ENCODE measurements around the gene RHBDL1. TPM values are rescaled to one million over a fixed set of nuclear protein-coding genes. Genes with fewer than 3 reads are reported as not detected.
"Not testable (repeated sequence)": the region's sequence is repeated elsewhere in the genome, so short reads cannot be mapped to it uniquely, and the experiment has no call there.

Gene RHBDL1
- total RNA-seq, 1 donor: 0.84 TPM

DNA sequence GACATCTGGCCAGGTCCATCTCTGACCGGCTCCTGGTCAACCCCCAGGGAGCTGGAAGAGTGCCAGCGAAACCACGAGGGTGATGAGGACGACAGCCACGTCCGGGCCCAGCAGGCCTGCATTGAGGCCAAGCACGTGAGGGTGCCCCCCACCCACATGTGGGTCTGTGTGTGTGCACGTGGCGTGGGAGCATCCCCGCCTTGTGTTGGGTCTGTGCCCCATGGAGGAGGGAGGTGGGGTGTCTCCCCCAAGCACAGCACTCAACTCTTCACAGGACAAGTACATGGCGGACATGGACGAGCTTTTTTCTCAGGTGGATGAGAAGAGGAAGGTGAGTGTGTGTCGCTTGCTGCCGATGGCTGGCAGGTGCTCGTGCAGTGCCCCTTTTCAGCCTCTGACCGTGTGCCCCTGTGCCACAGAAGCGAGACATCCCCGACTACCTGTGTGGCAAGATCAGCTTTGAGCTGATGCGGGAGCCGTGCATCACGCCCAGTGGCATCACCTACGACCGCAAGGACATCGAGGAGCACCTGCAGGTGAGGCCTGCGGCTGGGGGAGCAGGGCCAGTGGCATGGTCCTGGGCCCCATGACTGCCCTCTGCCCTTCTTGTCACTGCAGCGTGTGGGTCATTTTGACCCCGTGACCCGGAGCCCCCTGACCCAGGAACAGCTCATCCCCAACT, 6.4 kb downstream of the RHBDL1 start:
- no peaks in the 10 kb centered on the region for H3K9me3 ChIP-seq (ENCODE audit: low read depth, low read length)
- peaks cover 52% of the 10 kb centered on the region for H3K4me1 ChIP-seq (ENCODE audit: insufficient read depth, low read length)
- H3K27me3 ChIP-seq (ENCODE audit: insufficient read depth, low read length): no peaks in the 10 kb centered on the region
- no peak overlapping the region for H3K4me3 ChIP-seq (ENCODE audit: low read length)

DNA sequence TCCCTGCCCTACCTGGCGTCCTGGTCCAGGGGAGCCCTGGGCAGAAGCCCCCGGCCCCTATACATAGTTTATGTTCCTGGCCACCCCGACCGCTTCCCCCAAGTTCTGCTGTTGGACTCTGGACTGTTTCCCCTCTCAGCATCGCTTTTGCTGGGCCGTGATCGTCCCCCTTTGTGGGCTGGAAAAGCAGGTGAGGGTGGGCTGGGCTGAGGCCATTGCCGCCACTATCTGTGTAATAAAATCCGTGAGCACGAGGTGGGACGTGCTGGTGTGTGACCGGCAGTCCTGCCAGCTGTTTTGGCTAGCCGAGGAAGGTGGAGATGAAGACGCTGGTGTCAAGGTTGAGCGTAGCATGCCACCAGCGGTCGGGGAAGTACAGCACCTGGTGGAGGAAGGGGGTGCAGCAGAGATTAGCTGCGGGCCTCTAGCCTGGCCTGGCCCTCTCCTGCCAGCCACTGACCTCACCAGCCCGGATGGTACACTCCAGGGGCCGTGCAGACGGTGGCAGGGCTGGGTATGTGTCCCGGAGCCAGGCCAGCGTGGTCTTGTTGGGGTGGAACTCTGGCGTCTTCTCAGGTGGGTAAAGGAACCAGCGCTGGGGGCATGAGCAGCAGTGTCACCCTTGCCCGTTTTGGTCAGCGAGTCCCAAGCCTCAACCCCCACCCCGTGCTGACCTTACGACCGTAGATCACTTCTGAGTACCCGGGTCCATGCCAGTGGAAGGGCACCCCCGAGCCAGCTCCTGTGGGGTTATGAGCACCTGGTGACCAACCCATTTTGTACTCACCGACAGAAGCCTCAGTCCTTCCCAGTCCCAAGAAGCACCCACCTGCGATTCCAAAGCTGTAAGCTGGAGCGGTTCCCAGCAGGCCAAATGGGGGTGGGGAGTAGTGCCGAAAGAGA, 7.3 kb downstream of the RHBDL1 start:
- Histone ChIP-seq H3K4me1 (ENCODE audit: insufficient read depth, low read length) (peaks cover 52% of the 10 kb centered on the region), H3K9me3 (ENCODE audit: low read depth, low read length) (no peaks in the 10 kb centered on the region), H3K4me3 (ENCODE audit: low read length) (no peak overlapping the region), H3K27me3 (ENCODE audit: insufficient read depth, low read length) (no peaks in the 10 kb centered on the region)

DNA sequence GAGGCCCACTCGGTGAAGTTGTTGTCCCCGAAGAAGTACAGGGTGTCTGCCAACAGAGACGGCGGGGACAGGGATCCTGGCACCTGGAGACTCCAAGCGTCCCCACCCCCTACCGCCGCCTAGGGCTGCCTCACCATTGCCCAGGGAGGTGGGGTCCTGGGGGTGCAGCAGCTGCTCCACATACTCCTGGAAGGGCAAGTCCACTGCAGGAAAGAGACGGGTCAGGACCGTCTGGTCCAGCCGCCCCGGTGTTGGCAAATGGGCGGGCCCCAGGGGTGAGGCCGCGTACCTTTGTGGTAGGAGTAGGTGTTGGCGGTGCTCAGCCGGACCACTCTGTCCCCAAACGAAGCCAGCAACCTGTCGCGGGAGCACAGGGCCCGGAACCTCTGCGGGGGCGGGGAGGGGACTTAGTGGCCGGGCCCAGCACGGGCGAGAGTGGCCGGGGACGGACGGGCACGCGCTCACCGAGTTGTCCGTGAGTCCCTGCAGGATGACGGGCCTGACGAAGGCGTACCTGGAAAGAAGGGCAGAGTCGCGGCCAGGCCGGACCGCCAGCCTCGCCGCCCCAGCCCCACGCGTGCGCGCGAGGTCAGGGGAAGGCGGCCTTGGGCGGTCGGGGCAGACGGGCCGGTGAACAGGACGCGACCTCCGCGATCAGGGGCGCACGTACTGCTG, 8.1 kb downstream of the RHBDL1 start:
- Histone ChIP-seq H3K27me3 (ENCODE audit: insufficient read depth, low read length) (no peaks in the 10 kb centered on the region), H3K4me3 (ENCODE audit: low read length) (peak overlapping the region; percentile 44), H3K4me1 (ENCODE audit: insufficient read depth, low read length) (peaks cover 52% of the 10 kb centered on the region)

DNA sequence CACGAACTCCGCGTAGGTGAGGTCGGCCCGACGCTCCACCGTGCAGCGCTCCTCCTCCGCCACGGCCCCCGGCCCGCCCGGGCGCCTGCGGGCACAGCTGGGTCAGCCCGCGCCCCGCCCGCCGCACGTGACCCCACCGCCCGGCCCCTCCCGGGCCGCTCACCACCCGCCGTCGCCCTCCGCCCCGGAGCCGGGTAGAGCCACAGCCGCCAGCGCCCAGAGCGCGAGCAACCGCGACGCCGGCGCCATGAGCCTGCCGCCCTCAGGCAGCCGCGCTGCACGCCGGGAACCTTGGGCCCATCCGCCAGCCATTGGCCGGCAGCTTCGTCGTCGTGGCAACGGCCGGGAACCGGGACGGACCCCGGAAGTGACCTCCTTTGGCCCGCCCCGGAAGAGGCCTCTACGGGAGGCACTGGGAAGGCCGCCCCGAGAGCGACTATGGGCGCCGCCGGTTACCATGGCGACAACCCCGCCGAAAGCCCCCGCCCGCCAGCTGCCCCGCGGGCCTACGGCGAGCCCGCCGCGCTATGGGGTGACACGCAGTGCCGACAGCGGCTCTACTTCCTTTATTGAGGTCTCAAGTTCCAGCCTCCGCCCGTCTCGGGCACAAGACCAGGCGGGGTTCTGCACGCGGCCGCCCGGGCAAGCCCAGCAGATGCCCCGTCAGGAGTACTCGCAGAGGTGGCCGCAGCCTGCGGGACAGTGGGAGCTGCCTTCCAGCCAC, 8.8 kb downstream of the RHBDL1 start, which contains the start of gene JMJD8:
Gene JMJD8 (minus strand): TSS at position 264 of the 724 bp plus-strand sequence. CDS start 15 bp downstream, at position 249.
- H3K27me3 ChIP-seq (ENCODE audit: insufficient read depth, low read length): no peaks in the 10 kb centered on the region
- H3K4me3 ChIP-seq (ENCODE audit: low read length): peak within 1 kb of the TSS; percentile 44
- H3K9me3 ChIP-seq (ENCODE audit: low read depth, low read length): no peaks in the 10 kb centered on the region
- peaks cover 54% of the 10 kb centered on the region for H3K4me1 ChIP-seq (ENCODE audit: insufficient read depth, low read length)

More for the DNA sequence above, 8.1 kb downstream of the RHBDL1 start:
- no peaks in the 10 kb centered on the region for H3K9me3 ChIP-seq (ENCODE audit: low read depth, low read length)

DNA sequence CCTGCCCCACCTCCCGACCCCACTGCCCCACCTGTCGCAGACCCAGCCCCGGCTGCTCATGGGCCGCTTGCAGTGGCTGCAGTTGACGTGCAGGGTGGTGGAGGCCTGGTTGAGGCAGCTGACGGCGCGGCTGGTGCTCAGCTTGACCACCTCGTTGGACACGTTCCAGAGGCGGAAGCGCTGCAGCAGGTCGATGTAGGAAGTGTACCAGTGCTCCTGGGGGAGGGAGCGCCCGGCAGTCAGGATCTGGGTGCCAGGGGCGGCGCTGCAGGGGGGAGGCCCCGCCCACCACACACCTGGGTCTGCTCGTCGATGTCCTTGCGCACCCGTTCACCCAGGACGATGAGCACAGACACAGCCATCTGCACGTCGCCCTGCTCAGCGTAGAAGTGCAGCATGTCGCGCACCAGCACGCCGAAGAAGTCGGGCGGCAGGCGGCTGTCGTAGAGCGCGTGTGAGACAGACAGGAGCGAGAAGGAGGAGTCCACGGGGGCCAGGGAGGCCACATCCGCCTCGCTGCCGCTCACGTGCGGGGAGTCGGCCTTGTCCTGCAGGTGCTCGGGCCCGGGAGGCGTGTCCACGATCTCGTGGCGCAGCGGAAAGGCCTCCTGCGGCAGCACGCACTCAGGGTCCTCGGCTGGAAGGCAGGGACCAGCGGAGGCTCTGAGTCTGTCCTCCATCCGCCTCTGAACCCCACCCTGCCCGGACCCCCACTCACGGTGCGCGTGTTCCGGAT, 9.7 kb downstream of the RHBDL1 start:
- H3K9me3 ChIP-seq (ENCODE audit: low read depth, low read length): no peaks in the 10 kb centered on the region
- no peak overlapping the region for H3K4me3 ChIP-seq (ENCODE audit: low read length)
- H3K27me3 ChIP-seq (ENCODE audit: insufficient read depth, low read length): no peaks in the 10 kb centered on the region
- H3K4me1 ChIP-seq (ENCODE audit: insufficient read depth, low read length): peaks cover 57% of the 10 kb centered on the region

DNA sequence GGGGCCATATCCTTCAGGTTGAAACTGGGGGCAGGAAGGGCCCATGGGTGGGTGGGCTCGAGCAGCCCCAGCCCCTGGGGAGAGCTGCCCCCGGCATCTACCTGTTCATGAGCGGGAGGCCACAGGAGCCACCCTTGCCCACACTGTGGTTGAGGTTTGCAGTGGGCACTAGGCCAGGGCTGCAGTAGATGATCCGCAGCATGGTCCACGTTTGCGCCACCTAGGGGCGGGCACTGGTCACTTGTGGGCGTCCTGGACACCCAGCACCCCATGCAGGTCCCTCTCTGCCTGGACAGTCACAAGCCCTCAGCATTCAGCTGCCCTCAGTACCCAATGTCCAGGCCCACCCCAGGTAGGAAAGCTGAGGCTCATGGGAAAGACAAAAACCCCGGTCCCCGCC, 10.5 kb downstream of the RHBDL1 start:
- H3K27me3 ChIP-seq (ENCODE audit: insufficient read depth, low read length): no peaks in the 10 kb centered on the region
- H3K4me3 ChIP-seq (ENCODE audit: low read length): no peak overlapping the region
- H3K9me3 ChIP-seq (ENCODE audit: low read depth, low read length): no peaks in the 10 kb centered on the region
- H3K4me1 ChIP-seq (ENCODE audit: insufficient read depth, low read length): peaks cover 57% of the 10 kb centered on the region

DNA sequence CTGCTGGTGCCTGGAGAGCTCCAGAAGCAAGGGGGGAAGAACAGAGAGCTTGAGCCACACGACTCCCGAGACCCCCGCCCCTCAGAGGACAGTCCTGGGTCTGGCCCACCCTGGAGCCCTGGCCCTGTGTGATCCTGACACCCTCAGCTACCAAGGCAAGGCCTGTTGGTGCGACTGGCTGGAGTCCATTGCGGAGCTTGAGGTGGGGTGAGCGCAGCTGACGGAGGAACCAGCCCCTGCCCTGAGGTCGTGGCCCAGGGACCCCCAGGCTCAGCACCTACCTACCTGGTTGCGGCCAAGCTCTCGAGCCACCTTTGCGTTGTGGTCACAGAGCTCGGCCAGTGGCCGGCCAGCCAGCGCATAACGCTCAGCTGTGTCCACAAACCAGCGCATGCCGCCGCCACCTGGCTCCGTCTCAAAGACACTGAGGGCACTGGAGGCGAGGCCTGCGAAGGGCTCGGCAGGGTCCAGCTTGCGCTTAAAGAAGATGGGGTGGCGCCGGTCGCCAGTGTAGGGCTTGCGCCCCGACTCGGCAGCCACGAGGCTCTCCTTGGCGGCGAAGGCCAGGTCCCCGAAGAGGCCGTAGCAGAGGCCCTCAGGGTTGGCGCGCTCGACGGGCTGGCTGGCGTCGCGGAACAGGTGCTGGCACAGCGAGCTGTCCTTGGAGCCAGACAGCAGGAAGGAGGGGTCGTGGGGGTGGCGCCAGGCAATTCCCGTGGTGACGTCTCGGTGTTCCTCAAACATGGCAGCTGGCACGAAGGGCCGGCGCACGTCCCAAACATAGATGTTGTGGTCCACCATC, 11.2 kb downstream of the RHBDL1 start:
- H3K9me3 ChIP-seq (ENCODE audit: low read depth, low read length): no peaks in the 10 kb centered on the region
- H3K4me1 ChIP-seq (ENCODE audit: insufficient read depth, low read length): peaks cover 50% of the 10 kb centered on the region
- H3K4me3 ChIP-seq (ENCODE audit: low read length): no peak overlapping the region
- H3K27me3 ChIP-seq (ENCODE audit: insufficient read depth, low read length): no peaks in the 10 kb centered on the region

DNA sequence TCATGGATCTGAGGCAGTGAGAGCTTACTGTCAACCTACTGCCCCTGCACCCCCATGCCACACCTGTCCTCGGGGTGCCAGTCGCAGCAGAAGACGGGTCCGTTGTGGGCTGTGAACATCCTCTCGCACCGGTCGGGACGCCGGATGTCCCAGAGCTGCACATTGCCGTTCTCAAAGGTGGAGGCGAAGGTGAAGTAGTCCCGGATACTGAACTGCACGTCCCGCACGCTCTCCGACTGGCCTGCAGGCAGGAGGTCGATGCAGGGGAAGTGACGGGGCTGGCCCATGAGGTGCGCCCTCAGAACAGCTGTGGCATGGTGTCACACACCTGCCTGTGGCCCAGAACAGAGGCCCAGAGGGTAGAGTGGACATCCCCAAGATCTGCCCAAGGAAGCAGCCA, 12.0 kb downstream of the RHBDL1 start:
- no peaks in the 10 kb centered on the region for H3K9me3 ChIP-seq (ENCODE audit: low read depth, low read length)
- peaks cover 6% of the 10 kb centered on the region for H3K27me3 ChIP-seq (ENCODE audit: insufficient read depth, low read length)
- H3K4me3 ChIP-seq (ENCODE audit: low read length): no peak overlapping the region
- peaks cover 43% of the 10 kb centered on the region for H3K4me1 ChIP-seq (ENCODE audit: insufficient read depth, low read length)

DNA sequence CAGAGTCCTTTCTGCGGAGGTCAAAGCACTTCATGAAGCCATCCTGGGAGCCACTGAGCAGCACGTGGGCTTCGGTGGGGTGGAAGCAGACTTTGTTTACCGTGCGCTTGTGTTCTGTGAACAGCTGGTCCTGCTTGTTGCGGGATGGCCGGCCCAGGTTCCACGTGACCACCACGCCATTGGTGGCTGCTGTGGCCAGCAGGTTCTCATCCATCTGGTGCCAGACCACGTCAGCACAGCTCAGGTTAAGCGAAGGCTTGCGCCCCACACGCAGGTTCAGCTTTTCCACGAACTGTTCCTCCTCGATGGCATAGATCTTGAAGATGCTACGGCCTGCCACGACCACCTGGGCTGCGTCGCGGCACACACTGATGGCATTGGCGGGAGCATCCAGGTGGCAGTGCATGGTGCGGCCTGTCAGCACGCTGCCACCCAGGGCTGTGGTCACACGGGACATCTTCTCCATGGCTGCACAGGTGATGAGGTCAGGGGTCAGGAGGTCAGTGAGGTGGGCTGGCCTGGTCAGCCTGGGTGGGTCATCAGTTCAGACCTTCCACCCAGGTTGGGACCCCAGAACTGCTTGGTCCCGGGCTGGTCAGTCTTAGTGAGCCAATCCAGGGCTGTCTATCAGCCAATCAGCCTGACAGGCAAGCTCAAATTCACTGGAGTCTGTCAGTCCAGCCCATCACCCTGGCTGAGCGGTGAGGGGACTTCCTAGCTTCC, 13.9 kb downstream of the RHBDL1 start:
- H3K27me3 ChIP-seq (ENCODE audit: insufficient read depth, low read length): peaks cover 14% of the 10 kb centered on the region
- peaks cover 31% of the 10 kb centered on the region for H3K4me1 ChIP-seq (ENCODE audit: insufficient read depth, low read length)
- no peaks in the 10 kb centered on the region for H3K9me3 ChIP-seq (ENCODE audit: low read depth, low read length)
- H3K4me3 ChIP-seq (ENCODE audit: low read length): peak overlapping the region; percentile 63

DNA sequence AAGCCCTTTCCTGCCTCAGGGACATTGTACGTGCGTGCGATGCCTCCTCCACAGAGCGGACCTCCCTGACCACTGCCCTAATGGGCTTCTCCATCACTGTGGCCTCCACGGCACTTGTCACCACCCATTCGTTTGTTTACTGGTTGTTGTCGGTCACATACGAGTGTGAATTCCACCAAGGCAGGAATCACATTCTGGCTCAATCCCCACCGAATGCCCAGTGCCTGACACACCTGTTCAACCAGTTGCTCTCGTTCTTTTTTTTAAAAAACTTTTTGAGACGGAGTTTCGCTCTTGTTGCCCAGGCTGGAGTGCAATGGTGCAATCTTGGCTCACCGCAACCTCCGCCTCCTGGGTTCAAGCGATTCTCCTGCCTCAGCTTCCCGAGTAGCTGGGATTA, 15.8 kb downstream of the RHBDL1 start:
- Histone ChIP-seq H3K4me1 (ENCODE audit: insufficient read depth, low read length) (peaks cover 35% of the 10 kb centered on the region), H3K27me3 (ENCODE audit: insufficient read depth, low read length) (peaks cover 24% of the 10 kb centered on the region)
- not testable (repeated sequence) for H3K4me3 ChIP-seq (ENCODE audit: low read length); H3K9me3 ChIP-seq (ENCODE audit: low read depth, low read length)

DNA sequence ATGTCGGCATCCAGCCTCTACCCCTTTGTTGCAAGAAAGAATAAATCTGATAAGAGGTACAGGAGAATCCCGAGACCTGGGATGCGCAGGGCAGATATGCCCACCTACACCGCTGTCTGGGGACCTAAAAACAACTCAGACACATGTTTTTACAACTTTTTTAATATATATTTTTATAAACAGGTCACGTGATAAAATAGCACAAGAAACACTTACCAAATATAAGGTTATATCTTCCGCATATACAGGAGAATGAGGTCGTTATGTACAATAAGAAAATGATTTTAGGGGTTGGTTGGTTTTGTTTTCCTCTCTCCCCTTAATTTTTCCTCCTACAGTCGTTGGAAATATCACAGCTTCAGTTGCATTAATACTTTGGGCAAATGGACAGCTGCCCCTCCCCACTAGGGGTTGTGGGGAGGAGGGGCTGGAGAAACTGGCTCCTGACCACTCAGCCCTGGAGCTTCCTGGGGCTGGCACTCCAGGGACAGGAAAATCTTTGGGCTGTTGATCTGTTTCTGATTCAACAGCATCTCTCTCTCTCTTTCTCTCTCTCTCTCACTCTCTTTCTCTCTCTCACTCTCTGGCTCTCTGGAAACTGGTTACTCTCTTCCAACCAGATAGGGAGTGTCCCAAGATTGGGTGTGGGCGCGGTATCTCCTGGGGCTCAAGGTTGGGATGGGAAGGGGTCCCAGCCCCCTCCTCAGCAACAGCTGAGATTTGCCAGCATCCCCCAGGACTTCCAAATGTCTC, 17.1 kb downstream of the RHBDL1 start:
- peaks cover 26% of the 10 kb centered on the region for H3K27me3 ChIP-seq (ENCODE audit: insufficient read depth, low read length)
- H3K4me3 ChIP-seq (ENCODE audit: low read length): no peak overlapping the region
- H3K9me3 ChIP-seq (ENCODE audit: low read depth, low read length): no peaks in the 10 kb centered on the region
- peaks cover 36% of the 10 kb centered on the region for H3K4me1 ChIP-seq (ENCODE audit: insufficient read depth, low read length)

DNA sequence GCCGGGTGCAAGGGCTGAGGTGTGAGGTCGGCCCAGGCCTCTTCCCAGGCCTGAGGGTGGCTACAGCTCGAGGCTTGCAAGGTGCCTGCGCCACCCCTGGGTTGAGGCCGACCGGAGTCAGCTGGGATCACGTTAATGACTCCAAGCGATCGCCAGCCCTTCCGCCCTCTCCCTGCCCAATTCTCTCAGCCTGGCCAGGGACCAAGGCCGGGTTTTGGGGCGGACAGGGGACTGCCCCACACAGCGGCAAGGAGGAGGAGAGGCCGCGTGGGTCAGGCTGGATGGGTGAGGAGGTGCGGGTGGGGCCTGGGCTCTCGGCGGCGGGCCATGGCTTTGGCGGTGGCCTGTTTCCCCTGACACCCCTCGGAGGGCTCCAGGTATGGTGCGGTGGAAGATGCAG, 17.9 kb downstream of the RHBDL1 start:
- Histone ChIP-seq H3K4me1 (ENCODE audit: insufficient read depth, low read length) (peaks cover 36% of the 10 kb centered on the region), H3K27me3 (ENCODE audit: insufficient read depth, low read length) (peaks cover 26% of the 10 kb centered on the region), H3K4me3 (ENCODE audit: low read length) (no peak overlapping the region)

More for the DNA sequence above, 17.9 kb downstream of the RHBDL1 start:
- H3K9me3 ChIP-seq (ENCODE audit: low read depth, low read length): no peaks in the 10 kb centered on the region

Measured in mononuclear cell (primary cell).